Superior temporal gyrus (tissue), 1 donor: ENCODE data around the gene HSF5.
"Not testable (repeated sequence)": the region's sequence is repeated elsewhere in the genome, so short reads cannot be mapped to it uniquely, and the experiment has no call there.

Experiments
- DNase-seq: peaks from one replicate; pipeline ENCODE4 v3.0.0-alpha.2; 2016; ENCODE audit errors: extremely low spot score

The HSF5 gene

GRCh38 chr17:58516644-58517377 is 28.6 kb upstream of the HSF5 start:
- DNase-seq = no peak

- no peak for DNase-seq
These were observed 27.1 kb upstream of the HSF5 start for GRCh38 chr17:58515286-58515685.

GRCh38 chr17:58514770-58515157 is 26.6 kb upstream of the HSF5 start:
- no peak for DNase-seq

GRCh38 chr17:58513965-58514769 is 26.0 kb upstream of the HSF5 start, which contains the start of gene MTMR4:
Gene MTMR4, minus strand, starts transcription at chr17:58514638. Its CDS starts 231 bp downstream, at chr17:58514407.
- peak; percentile 78 for DNase-seq

- DNase-seq = no peak
These were observed 25.2 kb upstream of the HSF5 start for GRCh38 chr17:58513267-58513964.

- DNase-seq = no peak
These were observed 21.9 kb upstream of the HSF5 start for GRCh38 chr17:58510075-58510474.

- no peak for DNase-seq
These were observed 20.3 kb upstream of the HSF5 start for GRCh38 chr17:58508341-58509067.

GRCh38 chr17:58507123-58507634 is 19.0 kb upstream of the HSF5 start:
- DNase-seq = no peak

- no peak for DNase-seq
These were observed 18.3 kb upstream of the HSF5 start for GRCh38 chr17:58506354-58507080.

GRCh38 chr17:58504826-58505351 is 16.7 kb upstream of the HSF5 start:
- no peak for DNase-seq

GRCh38 chr17:58503866-58504265 is 15.7 kb upstream of the HSF5 start:
- DNase-seq = no peak

GRCh38 chr17:58503134-58503533 is 14.9 kb upstream of the HSF5 start:
- DNase-seq = not testable (repeated sequence)

GRCh38 chr17:58501451-58501850 is 13.2 kb upstream of the HSF5 start:
- DNase-seq = no peak

GRCh38 chr17:58498177-58498828 is 10.1 kb upstream of the HSF5 start:
- no peak for DNase-seq

GRCh38 chr17:58493506-58493905 is 5.3 kb upstream of the HSF5 start:
- no peak for DNase-seq

- DNase-seq = no peak
These were observed 4.3 kb upstream of the HSF5 start for GRCh38 chr17:58492238-58493121.

GRCh38 chr17:58491510-58492045 is 3.4 kb upstream of the HSF5 start:
- no peak for DNase-seq

- DNase-seq = no peak
These were observed 251 bp upstream of the HSF5 start for GRCh38 chr17:58488428-58488890.

- no peak for DNase-seq
These were observed 3.6 kb downstream of the HSF5 start for GRCh38 chr17:58484600-58484999.
